Measurements from ENCODE around the gene SETD1B.

GRCh38 chr12:121792607-121793439, 11.0 kb upstream of the SETD1B start:
- TF ChIP-seq POLR2AphosphoS5 (IDR thresholded peaks at IDR 0.05) (no peak), RAD21 (conservative IDR thresholded peaks at IDR 0.05) (no peak), CTCF (IDR thresholded peaks at IDR 0.05; ENCODE audit: poor library complexity, severe bottlenecking) (no peak), EZH2 (IDR thresholded peaks at IDR 0.05; ENCODE audit: borderline replicate concordance, insufficient read depth, low read length, poor library complexity, severe bottlenecking) (no peak), MXI1 (conservative IDR thresholded peaks at IDR 0.05; ENCODE audit: poor library complexity, severe bottlenecking) (no peak)

Measured in neural cell (in vitro differentiated cells).